GM21737 (cell line): Measurements from ENCODE around the gene NFXL1.
"Not testable (repeated sequence)": the region's sequence is repeated elsewhere in the genome, so short reads cannot be mapped to it uniquely, and the experiment has no call there.

ENCODE experiments used
- ATAC-seq: cut with Tn5 transposase; IDR thresholded peaks from one replicate; pipeline ENCODE4 v1.9.1; 2021; ENCODE audit warnings: mild to moderate bottlenecking, moderate library complexity; ENCODE audit not compliant: unreplicated experiment

NFXL1 gene

DNA sequence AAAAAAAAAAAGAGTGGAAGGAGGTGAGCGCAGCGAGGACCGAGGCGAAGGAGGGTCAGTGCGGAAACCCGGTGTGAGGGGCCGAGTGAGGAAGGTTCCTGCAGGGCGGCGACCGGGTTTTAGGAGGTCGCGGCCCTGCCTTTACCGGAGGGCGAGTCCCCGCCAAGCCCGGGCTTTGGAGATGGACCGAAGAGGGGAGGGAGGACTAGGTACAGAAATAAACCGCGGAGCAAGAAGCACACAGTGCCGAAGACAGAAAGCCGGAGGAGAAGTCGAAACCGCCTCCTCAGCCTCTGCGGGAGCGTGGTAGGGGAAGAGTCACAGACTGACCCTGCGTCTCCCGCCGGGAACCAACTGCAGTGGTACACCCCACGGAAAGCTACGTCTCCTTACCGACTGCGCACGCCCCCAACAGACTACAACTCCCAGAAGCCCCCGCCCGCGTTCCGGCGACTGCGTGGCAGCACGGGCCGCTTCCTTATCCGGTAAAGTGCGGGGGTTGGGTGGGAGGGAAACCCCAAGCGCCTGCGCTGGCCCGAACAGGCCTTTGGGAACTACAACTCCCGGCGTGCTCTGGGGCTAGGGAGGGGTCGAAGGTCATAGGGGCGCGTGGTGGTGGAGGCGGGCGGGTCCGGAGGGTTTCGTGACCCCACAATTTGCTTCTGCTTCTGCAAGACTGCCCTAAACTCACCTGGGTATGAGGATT lies at the start of gene NFXL1:
Gene NFXL1 (minus strand): TSS at position 364 of the 706 bp plus-strand sequence. CDS start 380 bp downstream, outside the sequence.
- ATAC-seq: peak; percentile 97

DNA sequence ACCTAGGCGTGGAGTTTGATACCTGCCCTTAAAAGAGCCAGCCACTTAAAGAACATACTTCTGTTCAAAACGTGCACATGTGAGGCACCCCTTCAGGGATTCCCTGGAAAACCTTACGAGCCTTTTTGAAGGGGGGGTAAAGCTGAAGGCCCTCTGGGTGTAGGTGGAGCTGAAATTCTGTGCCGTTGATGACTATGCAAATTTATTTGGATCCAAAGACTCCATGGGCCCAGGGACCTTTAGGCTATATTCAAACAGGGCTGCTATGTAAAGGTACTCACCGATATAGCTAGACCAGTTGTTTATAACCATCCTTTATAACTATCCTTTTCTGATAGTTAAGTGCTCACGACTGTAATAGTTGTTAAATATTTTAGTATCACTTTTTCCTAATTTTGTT lies 40.3 kb upstream of the NFXL1 start:
- no peak for ATAC-seq

DNA sequence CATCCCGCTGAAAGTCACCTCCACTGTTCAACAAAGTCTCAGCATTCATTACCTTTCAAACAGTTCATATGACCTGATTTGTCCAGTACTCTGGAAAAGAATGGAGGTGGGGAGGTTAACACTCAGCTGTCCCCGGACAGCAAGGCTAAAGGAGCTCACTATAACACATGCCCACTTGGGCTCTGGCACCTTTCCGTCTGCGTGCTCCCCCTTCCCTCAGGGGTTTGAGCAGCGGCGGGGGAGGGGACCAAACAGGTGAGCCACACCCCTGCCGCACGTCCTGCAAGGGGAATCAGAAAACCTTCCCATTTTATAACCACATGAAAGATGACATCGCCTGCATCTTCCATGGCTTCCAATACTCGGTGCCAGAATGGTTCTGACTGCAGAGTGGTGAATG lies 39.9 kb upstream of the NFXL1 start:
- ATAC-seq: no peak

DNA sequence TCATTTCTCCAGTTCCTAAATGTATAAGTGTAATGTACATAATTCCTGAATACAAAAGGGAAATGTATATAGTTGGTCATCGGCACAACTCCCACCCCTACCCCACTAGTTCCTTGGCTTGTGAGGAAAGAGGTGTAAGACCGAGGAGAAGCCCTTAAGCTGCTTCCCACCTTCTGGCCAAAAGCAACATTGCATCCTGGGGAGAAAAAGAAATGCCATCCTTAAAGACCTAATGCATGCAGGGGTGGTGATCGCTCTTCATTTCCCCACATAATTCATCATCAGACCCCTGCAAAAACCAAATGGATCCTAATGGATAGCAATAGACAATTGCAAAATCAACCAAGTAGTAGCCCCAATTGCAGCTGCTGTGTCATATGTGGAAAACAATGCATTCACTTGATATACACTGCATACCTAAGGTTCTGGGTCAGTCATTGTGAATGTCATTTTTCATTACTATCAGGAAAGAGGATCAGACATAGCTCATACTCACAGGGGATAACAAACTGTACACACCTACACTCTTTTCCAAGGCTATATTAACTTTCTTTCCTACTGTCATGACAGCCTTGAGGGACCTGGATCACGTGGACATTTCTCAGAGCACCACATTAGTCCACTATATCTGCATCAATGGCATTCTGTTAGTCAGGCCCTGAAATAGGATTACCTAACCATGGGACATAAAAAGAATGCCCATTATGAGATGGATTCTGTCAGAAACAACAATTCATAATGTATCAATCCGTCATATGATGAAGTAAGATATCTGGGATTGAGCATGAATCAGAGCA lies 31.7 kb upstream of the NFXL1 start:
- ATAC-seq: no peak

DNA sequence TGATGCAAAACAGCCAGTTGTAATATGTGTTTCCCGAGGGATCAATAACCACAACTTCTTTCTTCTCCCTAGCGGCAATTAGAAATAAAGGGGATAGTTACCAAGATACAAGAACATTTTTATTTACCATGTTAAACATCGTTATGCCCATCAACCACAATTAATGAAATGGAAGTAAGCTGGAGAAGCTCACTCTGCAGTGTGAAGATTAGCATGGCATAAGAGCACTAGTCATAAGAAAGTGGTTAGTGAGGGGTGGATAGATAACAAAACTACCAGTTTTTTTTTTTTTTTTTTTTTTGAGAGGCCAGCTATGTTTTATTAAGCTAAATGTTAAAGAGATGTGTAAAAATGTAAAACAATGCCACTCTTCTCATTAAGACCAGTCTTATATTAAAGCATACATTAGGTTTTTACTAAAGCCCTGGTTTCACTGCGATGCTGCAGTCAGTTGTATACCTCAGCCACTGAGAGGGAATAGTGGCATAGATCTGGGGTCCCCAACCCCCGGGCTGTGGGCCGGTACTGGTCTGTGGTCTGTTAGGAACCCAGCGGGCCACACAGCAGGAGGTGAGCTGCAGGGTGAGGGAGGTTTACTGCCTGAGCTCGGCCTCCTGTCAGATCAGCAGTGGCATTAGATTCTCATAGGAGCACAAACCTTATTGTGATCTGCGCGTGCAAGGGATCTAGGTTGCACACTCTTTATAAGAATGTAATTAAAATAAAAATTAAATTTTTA lies 27.9 kb upstream of the NFXL1 start:
- no peak for ATAC-seq

DNA sequence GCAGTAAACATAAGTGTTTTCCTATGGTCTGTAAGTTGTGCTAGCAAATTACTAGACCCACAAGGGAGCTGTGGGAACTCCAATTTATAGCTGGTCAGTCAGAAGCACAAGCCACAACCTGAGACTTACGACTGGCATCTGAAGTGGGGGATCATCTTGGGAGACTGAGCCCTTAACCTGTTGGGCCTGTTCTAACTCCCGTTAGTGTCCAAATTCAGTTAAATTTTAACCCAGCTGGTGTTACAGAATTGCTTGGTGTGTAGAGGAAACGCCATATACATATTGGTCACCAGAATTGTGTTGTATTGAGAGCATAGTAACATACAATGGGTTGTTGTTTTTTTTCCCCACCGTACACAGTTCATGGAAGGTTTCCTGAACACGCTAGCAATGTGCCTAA lies 25.1 kb upstream of the NFXL1 start:
- no peak for ATAC-seq

DNA sequence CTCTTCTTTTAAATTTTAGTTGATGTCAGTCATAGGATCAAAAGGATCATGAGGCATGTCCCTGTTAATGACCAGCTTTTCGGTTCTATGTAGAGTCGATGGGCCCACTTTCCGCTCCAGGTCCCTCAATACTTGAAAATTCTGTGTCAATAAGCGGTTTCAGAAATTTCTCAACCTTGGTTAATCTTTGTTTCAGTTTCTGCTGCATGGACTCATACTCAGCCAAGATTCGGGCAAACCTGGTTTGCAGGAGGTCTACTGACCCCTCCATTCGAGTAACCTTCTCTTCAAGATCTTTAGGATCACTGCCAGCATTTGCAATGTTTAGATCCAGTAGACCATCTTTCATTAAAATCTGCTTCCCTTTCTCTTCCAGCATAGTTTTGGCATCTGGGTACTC lies 22.0 kb upstream of the NFXL1 start:
- no peak for ATAC-seq

DNA sequence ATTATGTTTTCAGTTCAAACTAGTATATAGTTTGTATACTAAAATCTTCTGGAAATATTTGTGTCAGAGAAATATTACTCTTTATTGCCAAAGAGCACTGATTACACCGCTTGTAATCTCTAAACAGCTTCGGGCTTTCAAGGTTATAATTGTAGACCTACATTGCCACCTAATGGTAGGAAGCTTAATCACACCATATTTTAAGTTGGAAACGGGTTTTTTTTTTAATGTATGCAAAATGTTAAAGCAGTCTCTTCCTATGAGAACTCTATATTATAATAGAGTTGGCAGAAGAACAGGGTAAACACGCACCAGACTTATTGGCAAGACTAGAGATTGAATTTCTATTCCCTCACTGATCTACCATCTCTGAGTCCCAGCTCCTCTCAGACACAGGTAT lies 19.5 kb upstream of the NFXL1 start:
- no peak for ATAC-seq

DNA sequence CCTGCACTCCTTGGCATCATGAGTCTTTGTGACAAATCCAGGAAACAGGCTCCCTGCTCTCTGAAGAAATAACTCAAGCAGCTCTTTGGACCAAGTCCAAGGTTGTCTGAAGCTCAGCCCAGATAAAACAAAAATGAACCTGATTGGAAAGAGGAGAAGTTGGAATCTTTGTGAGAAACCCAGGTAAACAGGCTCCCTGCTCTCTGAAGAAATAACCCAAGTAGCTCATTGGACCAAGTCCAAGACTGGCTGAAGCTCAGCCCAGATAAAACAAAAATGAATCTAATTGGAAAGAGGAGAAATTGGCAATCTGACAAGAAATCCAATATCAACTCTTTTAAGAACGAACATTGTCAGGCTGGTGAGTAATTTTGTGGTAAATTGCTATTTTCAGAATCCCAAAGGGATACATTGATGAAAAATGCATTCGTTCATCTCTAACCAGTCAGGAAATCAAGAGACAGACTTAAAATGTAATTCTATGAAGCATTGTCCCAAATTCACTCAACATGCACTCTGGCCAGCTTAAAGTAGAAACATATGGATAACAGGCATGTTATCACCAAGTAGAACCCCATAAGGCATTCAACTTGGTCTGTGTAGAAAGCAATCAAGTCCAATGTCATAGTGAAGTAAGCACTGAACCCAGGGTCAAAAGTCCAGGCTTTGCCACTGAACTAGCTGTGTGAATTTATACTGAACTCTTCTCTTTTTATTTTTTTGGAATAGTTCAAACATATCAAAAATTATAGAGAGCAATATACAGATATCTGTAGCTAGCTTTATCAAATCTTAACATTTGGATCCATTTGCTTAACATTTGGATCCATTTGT lies 16.8 kb upstream of the NFXL1 start:
- ATAC-seq: no peak

DNA sequence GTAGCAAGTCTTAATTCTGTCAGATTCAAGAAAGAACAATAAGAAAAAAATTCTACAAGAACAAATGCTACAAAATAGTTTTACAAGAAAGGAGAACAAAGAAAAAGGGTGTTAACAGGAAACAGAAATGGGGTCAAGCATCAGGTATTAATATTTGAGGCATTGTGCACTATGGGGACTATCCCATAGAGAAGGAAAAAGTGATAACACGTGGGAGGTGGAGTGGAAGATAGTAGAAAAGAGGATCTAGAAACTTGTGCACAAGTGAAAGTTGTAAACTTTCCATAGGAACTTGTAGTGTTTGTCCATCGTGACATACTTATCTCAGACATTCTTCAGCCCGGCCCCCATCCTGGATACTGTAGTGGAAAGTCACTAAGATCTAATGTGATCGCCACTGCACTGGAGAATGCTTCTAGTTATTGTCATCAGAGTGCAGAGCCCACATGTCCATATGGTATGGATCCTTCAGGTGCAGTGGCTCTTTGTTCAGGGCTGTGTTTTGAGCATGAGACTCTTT lies 15.4 kb upstream of the NFXL1 start:
- no peak for ATAC-seq

DNA sequence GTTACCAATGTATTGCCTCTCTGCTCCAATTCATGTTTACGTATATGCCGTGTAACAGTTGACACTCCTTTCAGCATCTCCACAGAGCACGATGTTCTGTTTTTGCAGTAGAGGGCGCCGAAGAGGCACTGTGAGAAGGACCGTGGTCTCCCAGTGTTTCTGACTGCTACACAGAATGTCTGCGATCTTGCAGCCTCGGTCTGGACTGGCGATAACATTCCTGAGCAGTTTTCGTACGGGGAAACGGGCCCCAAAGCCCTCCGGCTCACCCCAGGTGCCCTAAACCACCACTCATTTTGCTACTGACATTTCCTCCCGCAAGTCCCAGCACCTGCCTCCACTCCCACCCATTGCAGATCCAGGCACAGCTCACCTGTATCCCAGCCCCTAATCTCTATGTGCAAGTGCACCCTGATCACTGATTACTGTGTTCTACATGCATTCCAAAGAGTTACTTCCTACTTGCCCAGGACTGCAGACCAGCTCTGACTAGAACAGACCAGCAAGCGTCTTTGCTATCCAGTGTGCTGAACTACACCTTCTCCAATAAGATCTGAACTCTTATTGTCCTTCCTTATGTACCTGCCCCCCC lies 12.4 kb upstream of the NFXL1 start:
- peak; percentile 93 for ATAC-seq

DNA sequence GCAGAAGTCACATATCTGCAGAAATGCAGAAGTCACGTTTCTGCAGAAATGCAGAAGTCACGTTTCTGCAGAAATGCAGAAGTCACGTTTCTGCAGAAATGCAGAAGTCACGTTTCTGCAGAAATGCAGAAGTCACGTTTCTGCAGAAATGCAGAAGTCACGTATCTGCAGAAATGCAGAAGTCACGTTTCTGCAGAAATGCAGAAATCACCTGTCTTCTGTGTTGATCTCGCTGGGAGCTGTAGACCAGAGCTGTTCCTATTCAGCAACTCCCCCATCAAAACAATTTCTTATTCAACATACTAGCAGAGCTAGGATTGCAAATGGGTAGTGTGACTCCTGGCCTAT lies 8.9 kb upstream of the NFXL1 start:
- ATAC-seq: not testable (repeated sequence)

DNA sequence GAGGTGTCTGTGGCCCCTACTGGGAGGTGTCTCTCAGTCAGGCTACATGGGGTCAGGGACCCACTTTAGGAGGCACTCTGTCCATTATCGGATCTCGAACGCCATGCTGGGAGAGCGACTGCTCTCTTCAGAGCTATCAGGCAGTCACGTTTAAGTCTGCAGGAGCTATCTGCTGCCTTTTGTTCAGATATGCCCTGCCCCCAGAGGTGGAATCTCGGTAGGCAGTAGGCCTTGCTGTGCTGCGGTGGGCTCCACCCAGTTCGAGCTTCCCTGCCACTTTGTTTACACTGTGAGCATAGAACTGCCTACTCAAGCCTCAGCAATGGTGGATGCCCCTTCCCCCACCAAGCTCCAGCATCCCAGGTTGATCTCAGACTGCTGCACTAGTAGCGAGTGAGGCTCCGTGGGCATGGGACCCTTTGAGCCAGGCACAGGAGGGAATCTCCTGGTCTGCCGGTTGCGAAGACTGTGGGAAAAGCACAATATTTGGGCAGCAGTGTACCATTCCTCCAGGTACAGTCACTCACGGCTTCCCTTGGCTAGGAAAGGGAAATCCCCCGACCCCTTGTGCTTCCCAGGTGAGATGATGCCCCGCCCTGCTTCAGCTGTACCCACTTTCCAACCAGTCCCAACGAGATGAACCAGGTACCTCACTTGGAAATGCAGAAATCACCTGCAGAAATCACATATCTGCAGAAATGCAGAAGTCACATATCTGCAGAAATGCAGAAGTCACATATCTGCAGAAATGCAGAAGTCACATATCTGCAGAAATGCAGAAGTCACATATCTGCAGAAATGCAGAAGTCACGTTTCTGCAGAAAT lies 8.3 kb upstream of the NFXL1 start:
- ATAC-seq: not testable (repeated sequence)

DNA sequence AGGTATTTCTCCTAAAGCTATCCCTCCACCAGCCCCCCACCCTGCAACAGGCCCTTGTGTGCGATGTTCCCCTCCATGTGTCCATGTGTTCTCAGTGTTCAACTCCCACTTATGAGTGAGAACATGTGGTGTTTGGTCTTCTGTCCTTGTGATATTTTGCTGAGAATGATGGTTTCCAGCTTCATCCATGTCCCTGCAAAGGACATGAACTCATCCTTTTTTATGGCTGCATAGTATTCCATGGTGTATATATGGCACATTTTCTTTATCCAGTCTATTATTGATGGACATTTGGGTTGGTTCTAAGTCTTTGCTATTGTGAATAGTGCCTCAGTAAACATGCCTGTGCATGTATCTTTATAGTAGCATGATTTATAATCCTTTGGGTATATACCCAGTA lies 2.8 kb upstream of the NFXL1 start:
- not testable (repeated sequence) for ATAC-seq

DNA sequence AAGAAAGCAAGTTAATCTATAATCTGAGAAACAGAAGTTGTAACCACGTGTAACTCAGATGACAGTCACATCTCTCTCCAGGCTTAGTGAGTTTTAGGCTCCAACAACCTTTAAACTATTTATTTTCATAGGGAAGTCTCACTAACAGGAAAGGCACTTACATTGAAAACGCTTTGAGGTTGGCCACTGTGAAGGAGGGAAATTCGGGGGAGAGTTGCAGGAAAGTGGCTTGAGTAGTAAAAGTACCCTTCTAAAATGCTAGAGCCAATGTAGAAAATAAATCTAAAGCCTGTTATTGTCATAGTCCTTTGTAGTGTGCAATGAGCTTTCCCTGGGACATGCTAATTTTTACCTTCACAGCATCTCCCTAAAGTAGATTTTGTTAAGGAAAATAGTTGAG lies 995 bp upstream of the NFXL1 start:
- no peak for ATAC-seq

DNA sequence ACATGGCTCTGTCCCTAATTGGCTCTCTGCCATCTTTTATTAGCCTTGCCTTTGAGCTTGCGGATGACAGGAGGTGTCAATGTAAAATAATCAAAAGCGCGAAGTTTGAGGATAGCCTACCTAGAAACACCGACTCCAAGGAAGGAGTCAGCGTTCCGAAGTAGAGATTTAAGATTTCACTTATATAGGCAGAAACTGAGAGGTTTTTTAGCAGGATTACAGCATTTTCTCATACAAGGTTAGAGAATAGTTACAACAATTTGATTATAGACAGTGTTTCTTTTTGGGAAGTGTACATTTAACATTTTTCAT lies 499 bp upstream of the NFXL1 start:
- peak; percentile 20 for ATAC-seq

DNA sequence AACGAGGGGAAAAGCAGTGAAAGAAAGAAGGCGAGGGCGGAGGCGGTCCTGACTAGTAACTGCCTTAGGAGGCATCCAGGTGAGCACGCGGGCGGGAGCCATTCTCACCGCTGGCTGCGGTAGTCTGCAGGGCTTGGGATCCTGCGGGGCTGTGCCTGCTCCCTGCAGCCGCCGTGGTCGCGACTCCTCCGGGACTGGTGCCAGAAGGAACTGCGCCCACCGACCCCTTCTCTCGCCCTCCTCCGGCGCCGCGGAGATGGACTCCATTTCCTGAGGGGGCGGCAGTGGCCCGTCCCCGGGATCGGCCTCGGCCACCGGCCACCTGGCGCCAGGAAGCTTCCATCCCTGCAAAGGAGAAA lies 543 bp downstream of the NFXL1 start:
- peak; percentile 19 for ATAC-seq

DNA sequence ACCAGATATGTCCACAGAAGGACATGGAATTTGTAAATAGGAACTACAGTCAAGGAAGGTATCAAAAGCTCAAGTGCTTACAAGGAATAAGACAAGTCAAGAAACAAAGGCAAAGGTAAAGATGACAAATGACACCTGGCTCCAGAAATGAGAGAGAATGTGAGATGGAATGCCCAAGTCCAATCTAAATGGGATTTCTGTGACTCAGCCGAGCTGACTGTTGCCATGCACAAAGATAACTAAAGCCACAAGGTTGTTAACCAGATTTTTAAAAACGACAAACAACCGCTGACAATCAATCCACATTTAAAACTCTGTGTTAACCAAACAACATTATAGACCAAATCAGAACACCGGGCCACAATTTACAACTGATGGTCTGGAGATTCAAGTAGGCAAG lies 1.1 kb downstream of the NFXL1 start:
- ATAC-seq: no peak

DNA sequence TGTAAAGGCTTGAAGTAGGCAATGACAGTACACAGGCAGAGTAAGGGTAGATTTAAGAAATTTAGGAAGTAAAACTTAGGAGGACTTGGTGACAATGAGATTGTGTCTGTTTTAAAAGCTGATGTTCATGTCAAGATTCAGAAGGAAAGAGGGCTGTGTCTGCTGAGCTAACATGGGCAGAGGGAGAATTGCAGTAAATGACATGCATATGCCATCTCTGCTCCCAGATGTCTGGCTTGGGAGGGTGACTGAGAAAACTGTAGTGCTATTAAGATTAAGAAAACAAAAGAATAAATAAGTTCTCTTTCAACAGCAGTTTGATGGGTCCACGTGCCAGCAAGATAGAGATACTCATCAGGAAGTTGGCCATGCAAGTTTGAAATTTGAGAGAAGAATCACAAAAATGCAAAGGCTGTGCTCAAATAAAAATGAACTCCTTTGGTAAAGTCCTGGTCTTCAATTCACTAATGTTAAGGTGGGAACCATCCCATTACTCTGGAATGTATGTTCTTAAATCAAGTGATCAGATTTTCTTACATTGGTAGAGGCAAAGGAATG lies 7.2 kb downstream of the NFXL1 start:
- no peak for ATAC-seq
